22Rv1 (cell line): ENCODE results near the gene PYDC2.

ENCODE experiments used
- CTCF ChIP-seq: fragments of 450-650 bp; IDR thresholded peaks from 2 replicates; pipeline ENCODE4 v1.5.1; 2017; ENCODE audit warnings: mild to moderate bottlenecking
- ZFX ChIP-seq: fragments of 450-650 bp; IDR thresholded peaks from 2 replicates; pipeline ENCODE4 v1.6.1; 2017; ENCODE audit warnings: antibody characterized with exemption, borderline replicate concordance

- TF ChIP-seq CTCF (no peak), ZFX (no peak)
These were observed 48.2 kb upstream of the PYDC2 start for GRCh38 chr3:191412759-191413158.
